Skeletal muscle cell (primary cell): Measurements from ENCODE around the gene TLX3.
"Not testable (repeated sequence)": the region's sequence is repeated elsewhere in the genome, so short reads cannot be mapped to it uniquely, and the experiment has no call there.

Experiments
- DNase-seq: peaks from one replicate; pipeline ENCODE4 v3.0.0-alpha.2; 2010; ENCODE audit warnings: low read depth
- H3K4me3 ChIP-seq: 2 replicates; pipeline ENCODE4 v1.5.1; 2011; ENCODE audit warnings: low read depth, mild to moderate bottlenecking, control low read depth, low read length, moderate library complexity

The TLX3 gene

GRCh38 chr5:171308453-171309275 is at the start of gene TLX3:
Gene TLX3 (plus strand): TSS chr5:171309248. CDS start chr5:171309366, 118 bp downstream.
- no peak within 1 kb of the TSS for H3K4me3 ChIP-seq

DNA sequence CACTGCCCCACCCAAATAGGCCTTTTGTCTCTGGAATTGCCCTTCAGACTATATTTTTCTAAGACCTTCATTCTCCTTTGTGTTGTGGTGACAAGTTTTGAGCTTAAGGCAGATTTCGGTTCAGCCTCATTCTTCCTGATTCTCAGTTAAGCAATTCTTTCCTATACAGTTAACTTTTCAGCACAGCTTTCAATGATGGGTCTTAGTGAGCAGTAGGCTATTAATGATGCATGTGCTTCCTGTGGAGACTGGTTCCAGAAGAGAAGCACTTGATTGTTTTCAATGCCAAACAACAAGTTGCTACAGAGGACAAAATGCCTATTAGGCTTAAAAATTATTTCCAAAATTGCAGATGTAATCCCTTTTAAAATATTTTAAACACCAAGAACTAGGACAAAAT is 47.7 kb upstream of the TLX3 start:
- no peak for DNase-seq
- no peak overlapping the region for H3K4me3 ChIP-seq

More at GRCh38 chr5:171308453-171309275, at the start of gene TLX3:
- no peak for DNase-seq

GRCh38 chr5:171261904-171262303 is 47.1 kb upstream of the TLX3 start:
- DNase-seq, result no peak

DNA sequence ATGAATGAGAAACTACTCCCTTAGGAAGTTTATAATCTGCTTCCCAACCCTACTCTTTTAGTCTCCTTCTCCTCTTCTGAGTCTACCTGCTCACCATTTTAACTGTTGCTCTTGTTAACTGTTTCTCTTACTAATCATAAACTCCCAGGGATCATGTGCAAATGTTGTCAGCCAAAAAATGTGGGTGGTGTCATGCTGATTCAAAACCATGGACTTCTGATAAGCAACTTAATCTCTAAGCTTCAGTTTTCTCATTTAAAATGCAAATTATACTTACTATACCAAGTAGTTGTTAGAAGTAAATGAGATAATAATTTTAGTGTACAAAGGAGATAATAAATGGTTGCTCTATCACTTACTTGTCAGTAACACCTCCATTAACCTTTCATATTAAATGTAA is 45.9 kb upstream of the TLX3 start:
- no peak overlapping the region for H3K4me3 ChIP-seq
- DNase-seq, result no peak

More at GRCh38 chr5:171261904-171262303, 47.1 kb upstream of the TLX3 start:
- no peak overlapping the region for H3K4me3 ChIP-seq

GRCh38 chr5:171264843-171265242 is 44.2 kb upstream of the TLX3 start:
- DNase-seq, result no peak

GRCh38 chr5:171268700-171269620 is 40.1 kb upstream of the TLX3 start:
- H3K4me3 ChIP-seq, result no peak overlapping the region

More at GRCh38 chr5:171264843-171265242, 44.2 kb upstream of the TLX3 start:
- H3K4me3 ChIP-seq, result no peak overlapping the region

DNA sequence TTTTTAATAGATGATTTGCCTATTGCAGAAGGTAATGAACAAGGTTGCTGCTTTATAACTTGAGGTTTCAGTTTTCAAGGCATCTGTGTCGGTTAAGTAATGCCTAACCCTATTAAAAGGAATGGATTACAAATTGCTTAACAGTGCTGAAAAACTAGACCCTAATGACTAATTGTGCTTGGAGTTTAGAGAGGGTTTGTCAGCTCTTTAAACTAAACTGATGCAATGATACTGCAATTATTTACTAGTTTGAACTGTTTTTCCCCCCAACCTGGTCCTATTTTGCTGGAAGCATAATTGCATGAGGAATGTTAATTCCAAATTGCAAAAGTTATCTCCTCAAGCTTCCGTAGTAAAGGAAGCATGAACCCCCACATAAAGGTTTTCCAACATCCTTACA is 39.3 kb upstream of the TLX3 start:
- no peak overlapping the region for H3K4me3 ChIP-seq
- peak; percentile 61 for DNase-seq

More at GRCh38 chr5:171268700-171269620, 40.1 kb upstream of the TLX3 start:
- no peak for DNase-seq

DNA sequence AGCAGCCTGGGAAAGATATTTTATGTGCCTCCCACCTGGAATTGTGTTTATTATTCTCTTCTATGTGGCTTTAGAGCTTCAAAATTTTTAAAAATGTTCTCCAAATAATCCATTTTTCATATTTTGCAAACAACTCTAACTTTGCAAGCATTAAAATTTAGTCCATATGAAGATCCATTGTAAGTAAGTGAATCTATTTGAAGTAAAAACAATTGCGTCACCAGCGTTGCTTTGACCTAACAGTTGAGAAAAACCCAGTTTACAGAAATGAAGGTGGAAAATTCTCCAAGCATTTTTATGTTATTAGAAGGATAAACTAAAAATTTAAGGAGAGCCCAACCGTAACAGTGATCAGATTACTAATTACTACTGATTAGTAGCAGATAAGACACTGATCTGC is 38.9 kb upstream of the TLX3 start:
- H3K4me3 ChIP-seq, result no peak overlapping the region
- DNase-seq, result no peak

- H3K4me3 ChIP-seq, result no peak overlapping the region
Measured at GRCh38 chr5:171271798-171272197, 37.2 kb upstream of the TLX3 start.

DNA sequence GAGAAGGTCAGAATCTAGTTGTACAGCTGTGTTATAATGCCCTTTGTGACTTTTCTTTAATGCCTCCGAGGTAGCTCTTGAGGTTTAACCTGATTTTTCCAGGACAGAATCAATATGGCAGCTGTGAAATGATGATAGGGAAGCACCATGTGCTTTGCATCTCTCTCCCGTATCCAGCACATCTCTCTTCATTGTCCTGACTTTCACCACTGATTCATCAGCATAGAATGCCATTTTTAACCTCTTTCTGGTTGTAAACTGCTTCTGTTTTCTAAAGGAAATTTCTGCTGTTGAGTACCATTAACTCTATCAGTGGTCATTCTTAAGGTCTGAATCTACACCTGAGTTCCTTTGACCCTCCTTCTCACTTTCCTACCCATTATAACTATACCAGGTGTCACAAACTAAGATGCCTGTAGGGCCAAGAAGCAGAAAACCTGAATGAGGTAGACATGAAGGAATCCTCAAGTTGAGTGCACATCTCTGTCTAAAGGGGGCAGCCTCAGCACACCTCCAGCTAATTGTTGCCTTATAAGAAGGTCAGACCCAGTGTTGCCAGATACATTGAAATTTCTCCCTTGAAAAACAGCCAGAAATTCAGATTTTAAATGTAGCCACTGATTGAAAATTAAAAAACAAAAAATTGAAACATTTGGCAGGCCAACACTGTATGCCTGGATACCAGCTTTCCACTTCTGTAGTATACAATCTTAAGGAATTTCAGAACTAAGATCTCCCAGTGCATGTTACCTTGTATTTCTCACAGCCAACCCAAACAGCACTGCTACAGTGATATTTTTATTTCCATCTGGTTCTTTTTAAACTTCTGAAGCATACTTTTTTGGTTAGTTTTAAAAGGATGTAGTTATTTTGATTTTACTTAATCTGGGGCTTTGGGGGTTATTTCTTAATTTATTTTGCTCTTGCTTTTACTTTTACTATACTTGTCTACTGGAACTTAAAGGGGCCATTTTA is 35.8 kb upstream of the TLX3 start:
- no peak overlapping the region for H3K4me3 ChIP-seq
- DNase-seq, result no peak

More at GRCh38 chr5:171271798-171272197, 37.2 kb upstream of the TLX3 start:
- DNase-seq, result no peak

DNA sequence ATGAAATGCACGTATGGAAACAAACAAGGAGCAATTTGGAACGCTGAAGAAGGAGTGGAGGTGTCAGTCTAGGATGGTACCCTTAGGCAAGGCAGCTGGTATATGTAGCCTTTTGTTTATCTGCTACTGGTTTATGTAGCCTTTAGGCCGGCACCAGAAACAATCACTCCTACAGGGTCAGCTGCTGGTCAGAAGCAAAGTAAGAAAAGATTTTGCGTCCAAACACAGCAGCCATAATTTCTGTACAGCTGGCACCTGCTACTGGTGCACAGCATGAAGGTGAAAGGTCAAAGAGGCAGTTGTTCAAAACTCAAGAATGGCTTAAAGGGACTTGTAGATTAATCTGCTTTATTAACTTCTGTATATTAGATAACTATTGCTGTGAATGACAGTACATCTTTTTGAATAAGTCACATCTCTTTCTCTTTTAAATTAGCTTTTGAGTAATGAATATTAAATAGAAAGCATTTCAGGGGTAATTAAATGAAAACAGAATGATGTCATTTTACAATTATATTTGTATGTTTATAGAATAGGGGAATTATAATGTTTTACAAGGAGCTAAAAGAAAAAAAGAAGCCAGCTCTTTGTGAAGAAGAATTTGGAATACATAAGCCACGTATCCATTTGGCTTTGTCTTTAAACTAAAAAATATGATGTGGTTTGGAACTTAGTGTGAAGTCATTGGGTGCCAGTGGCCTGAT is 33.1 kb upstream of the TLX3 start:
- no peak for DNase-seq
- no peak overlapping the region for H3K4me3 ChIP-seq

DNA sequence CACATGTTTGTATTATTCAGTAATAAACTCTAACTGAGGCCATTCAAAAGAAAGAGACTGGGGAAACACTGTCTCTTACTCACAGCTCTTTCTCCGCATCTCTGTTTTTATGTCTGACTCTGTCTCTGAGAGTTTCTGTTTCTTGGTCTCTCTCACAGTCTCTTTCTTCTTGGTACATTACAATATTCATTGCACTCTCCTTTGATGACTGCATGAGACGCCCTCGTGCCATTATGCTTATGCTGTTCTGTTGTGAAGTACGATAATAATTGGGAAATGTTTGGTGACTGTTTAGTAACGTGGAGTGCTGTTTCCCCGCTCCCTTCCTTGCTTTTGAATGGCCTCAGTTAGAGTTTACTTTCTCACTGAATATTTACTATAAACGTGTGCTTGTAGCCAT is 25.3 kb upstream of the TLX3 start:
- H3K4me3 ChIP-seq, result no peak overlapping the region
- DNase-seq, result no peak

- DNase-seq, result no peak
- H3K4me3 ChIP-seq, result no peak overlapping the region
Measured at GRCh38 chr5:171285465-171285864, 23.6 kb upstream of the TLX3 start.

- DNase-seq, result no peak
- no peak overlapping the region for H3K4me3 ChIP-seq
Measured at GRCh38 chr5:171288066-171288465, 21.0 kb upstream of the TLX3 start.

DNA sequence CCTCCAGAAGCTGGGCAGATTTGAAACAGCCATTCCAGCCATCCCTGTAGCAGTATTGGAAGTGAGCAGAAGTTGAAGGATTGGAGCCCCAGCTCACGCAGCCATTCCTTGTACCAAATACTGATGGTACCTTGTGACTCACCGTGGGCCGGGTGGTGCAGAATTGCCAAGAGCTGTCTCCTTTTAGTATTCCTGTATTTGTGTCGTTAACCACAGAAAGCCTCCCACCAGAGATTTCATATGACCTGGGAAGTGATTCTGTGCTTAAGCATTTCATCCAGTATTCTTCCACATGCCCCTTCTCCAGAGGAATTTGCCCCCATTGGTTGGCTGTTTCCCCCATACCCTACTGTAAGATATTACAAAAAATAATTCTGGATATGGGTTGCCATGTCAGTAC is 17.7 kb upstream of the TLX3 start:
- DNase-seq, result no peak
- H3K4me3 ChIP-seq, result no peak overlapping the region

DNA sequence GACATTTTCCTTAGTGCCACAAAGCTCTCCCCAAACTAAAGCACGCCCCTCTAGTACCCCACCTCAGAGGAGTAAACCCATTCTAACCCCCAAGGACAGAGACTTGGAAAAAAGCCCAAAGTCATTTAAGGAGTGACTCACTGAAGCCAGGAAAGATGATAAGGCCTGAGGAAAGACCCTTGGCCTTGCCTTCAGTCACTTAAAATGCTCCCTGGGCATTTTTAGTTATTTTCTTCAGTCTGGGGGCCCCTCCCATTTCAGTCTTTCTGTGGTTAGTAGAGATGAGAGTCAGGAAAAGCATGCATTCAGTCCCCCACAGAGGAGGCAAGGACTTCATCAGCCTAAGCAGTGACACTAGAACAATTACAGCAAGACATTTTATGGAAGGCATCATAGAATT is 13.7 kb upstream of the TLX3 start:
- no peak for DNase-seq
- no peak overlapping the region for H3K4me3 ChIP-seq

DNA sequence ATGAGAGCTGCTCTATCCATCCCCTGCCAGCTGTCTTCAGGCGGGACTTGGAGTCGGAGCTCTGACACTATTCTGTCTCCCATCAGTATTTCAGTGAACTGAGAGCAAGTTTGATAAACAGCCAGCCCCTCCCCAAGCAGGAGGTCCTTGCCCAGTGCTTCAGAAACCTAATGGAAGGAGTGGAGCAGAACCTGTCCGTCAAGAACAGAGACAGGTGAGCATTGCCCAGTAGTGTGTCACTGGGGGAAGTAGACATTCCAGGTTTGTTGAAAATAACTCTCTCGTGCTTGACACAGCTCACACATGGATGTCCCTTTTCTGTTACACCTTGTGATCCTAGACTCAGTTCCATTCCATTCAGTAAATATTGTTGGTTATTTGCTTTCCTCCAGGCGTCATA is 13.2 kb upstream of the TLX3 start:
- H3K4me3 ChIP-seq, result no peak overlapping the region
- no peak for DNase-seq

DNA sequence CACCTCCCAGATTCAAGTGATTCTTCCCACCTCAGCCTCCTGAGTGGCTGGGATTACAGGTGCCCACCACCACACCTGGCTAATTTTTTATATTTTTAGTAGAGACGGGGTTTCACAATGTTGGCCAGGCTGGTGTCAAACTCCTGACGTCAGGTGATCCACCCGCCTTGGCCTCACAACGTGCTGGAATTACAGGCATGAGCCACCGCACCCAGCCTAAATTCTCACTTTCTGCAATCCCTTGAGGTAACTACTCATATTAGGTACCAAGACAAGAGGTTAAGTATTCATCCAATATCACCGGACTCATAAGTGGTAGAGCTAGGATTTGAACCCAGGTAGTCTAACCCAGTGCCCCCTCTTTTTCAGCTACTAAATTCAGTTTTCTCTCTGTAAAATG is 11.1 kb upstream of the TLX3 start:
- not testable (repeated sequence) for DNase-seq, H3K4me3 ChIP-seq

GRCh38 chr5:171299228-171299627 is 9.8 kb upstream of the TLX3 start:
- no peak for DNase-seq
- no peak overlapping the region for H3K4me3 ChIP-seq
